ENCODE measurements around the gene SPATA2L. TPM values are rescaled to one million over a fixed set of nuclear protein-coding genes. Genes with fewer than 3 reads are reported as not detected.
A peak's percentile ranks its signal among the peaks of the same experiment; 100 is the strongest.

SPATA2L gene
- polyA plus RNA-seq, 1 of the 3 experiments (the other 2 are of a cell fraction), result 8.6 TPM

GRCh38 chr16:89704281-89704680 is 2.8 kb upstream of the SPATA2L start:
- Histone ChIP-seq H3K36me3 (replicated peaks in 1 of 2; ENCODE audit: control insufficient read depth in 1 of 2, insufficient read depth in 2 of 2, low read length in 1 of 2) (peaks cover 0 to under 1% of the 10 kb centered on the region in 2 experiments), H3K4me2 (no peak overlapping the region), H3K9me3 (no peaks in the 10 kb centered on the region), H4K20me1 (ENCODE audit: insufficient read depth) (peaks cover 8% of the 10 kb centered on the region), H3K9me2 (no peaks in the 10 kb centered on the region), H3K9ac (no peak overlapping the region), H3K4me1 (ENCODE audit: control insufficient read depth in 1 of 2, insufficient read depth in 2 of 2, low read depth in 1 of 2, low read length in 1 of 2) (peaks cover 9 to 16% of the 10 kb centered on the region in 2 experiments; a peak in 2 of 4 replicates), H3K4me3 (ENCODE audit: low read depth in 2 of 2, low read length in 1 of 2) (no peak overlapping the region), H3K27ac (ENCODE audit: low read depth in 2 of 2, low read length in 1 of 2) (no peak overlapping the region), H2AFZ (ENCODE audit: low read depth) (no peak overlapping the region), H3K79me2 (ENCODE audit: insufficient read depth) (no peaks in the 10 kb centered on the region), H3F3A (replicated peaks; ENCODE audit: insufficient read depth) (peaks cover 20% of the 10 kb centered on the region), H3K27me3 (ENCODE audit: insufficient read depth) (no peaks in the 10 kb centered on the region)
- no peak for DNase-seq
- POLR2A ChIA-PET, result no interaction called here
- WGBS (ENCODE audit: low lambda C conversion rate), result 87% methylated on average over 13 of the region's 13 CpGs
- TF ChIP-seq SIN3A (IDR thresholded peaks at IDR 0.05; ENCODE audit: borderline replicate concordance, low read depth, low read length) (no peak), YY1 (IDR thresholded peaks at IDR 0.05; ENCODE audit: low read depth) (no peak), PBX3 (IDR thresholded peaks at IDR 0.05) (no peak), EP300 (IDR thresholded peaks at IDR 0.05; ENCODE audit: borderline replicate concordance in 1 of 2, low read depth in 1 of 2, low read length in 1 of 2) (no peak), RAD21 (IDR thresholded peaks at IDR 0.05; ENCODE audit: low read length) (no peak), SMC3 (IDR thresholded peaks at IDR 0.05; ENCODE audit: low read depth, low read length) (no peak), NFIC (IDR thresholded peaks at IDR 0.05; ENCODE audit: borderline replicate concordance) (no peak)
- CTCF ChIA-PET, result interaction anchor here (1.4 kb wide), 1 partner anchor 18 kb away, joined by 3 read pairs; the partner anchor contains the start of gene CDK10

GRCh38 chr16:89700649-89701424 is 668 bp downstream of the SPATA2L start:
- peak overlapping the region; percentile 78 to 79 for H3K4me3 ChIP-seq (ENCODE audit: low read depth in 2 of 2, low read length in 1 of 2)
- H3K27me3 ChIP-seq (ENCODE audit: insufficient read depth), result no peaks in the 10 kb centered on the region
- TF ChIP-seq GATA2 (CRISPR knock-in tag; IDR thresholded peaks at IDR 0.05) (no peak), MAX (IDR thresholded peaks at IDR 0.05; ENCODE audit: low read depth) (peak; percentile 54; the same call in 1 of the 2 replicates), RAD21 (IDR thresholded peaks at IDR 0.05; ENCODE audit: low read length) (no peak), CTCF (IDR thresholded peaks at IDR 0.05) (peak; percentile 28), NRF1 (IDR thresholded peaks at IDR 0.05; ENCODE audit: low read depth, low read length) (no peak)
- no peaks in the 10 kb centered on the region for H3K79me2 ChIP-seq (ENCODE audit: insufficient read depth)
- peak; percentile 74 for DNase-seq
- H4K20me1 ChIP-seq (ENCODE audit: insufficient read depth), result peaks cover 11% of the 10 kb centered on the region
- 0% methylated on average over 13 of the region's 78 CpGs for WGBS (ENCODE audit: low lambda C conversion rate)
- peaks cover 7 to 21% of the 10 kb centered on the region in 2 experiments for H3K36me3 ChIP-seq (replicated peaks in 1 of 2; ENCODE audit: control insufficient read depth in 1 of 2, insufficient read depth in 2 of 2, low read length in 1 of 2)
- H3K9ac ChIP-seq, result peak overlapping the region; percentile 68; the same call in 1 of the 2 replicates
- peaks cover 22% of the 10 kb centered on the region for H3F3A ChIP-seq (replicated peaks; ENCODE audit: insufficient read depth)
- H3K4me2 ChIP-seq, result peak overlapping the region; percentile 100
- H3K27ac ChIP-seq (ENCODE audit: low read depth in 2 of 2, low read length in 1 of 2), result peak overlapping the region; percentile 71
- no peaks in the 10 kb centered on the region for H3K9me3 ChIP-seq
- H2AFZ ChIP-seq (ENCODE audit: low read depth), result no peak overlapping the region
- peaks cover 9 to 29% of the 10 kb centered on the region in 2 experiments; a peak in 2 of 4 replicates for H3K4me1 ChIP-seq (ENCODE audit: control insufficient read depth in 1 of 2, insufficient read depth in 2 of 2, low read depth in 1 of 2, low read length in 1 of 2)
- POLR2A ChIA-PET, result interaction anchor here (0.9 to 1.4 kb wide), 3 partner anchors 14 to 24 kb away, joined by 3 to 8 read pairs (median 3); partner anchors contain the start of gene CDK10
- no peaks in the 10 kb centered on the region for H3K9me2 ChIP-seq
- CTCF ChIA-PET, result interaction anchor here (0.6 to 4.3 kb wide), 31 partner anchors 9 to 276 kb away, joined by 3 to 37 read pairs (median 5); partner anchors contain the start of genes CDK10, FANCA, MC1R and SPIRE2

All from SK-N-SH (cell line).